ENCODE data around the gene CABCOCO1. TPM values are rescaled to one million over a fixed set of nuclear protein-coding genes. Genes with fewer than 3 reads are reported as not detected.

The CABCOCO1 gene
- total and polyA plus RNA-seq, 9 of the 15 experiments (the other 6 are each of a cell fraction or from before 2014, with no cell fraction given): 0.04 TPM; not detected in 8

DNA sequence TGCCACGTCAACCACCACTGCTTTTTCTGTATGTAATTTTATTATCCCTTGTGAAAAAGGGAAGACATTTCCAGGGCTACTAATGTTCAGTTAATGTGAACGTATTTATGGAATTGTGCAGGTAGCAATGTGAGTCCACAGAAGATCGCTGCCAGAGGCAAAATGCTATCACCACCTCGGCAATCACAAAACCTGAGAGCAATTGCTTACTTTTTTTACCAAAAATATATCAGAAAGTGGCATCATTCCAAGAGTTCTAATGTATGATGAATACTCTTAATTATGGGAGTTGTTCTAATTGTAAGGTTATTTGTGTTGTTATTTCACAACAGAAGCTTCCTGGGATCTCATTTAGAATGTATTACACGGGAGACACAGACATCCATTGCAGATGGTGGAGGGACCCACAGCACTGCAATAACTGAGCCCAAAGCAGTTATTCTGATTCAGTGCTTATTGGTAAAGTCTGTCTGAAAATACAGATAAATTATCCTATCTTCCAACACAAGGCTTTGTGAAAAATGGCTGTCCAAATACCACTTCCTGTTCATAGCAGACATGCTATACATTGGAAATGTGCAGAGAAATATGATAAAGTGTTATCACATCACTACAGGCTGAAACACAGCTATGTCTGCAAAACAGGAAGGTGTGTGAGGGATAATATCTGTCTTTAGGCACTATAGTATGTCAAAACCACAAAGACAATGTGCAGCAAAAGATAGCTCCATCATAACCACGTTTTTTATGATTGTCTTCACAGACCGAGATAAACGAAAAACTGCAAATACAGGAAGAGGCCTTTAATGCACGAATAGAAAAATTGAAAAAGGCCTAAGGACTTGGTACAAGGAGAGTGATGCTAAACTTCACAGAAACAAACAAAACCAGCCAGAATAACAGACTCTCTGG, 102.7 kb downstream of the CABCOCO1 start (continued):
- TF ChIP-seq, protein P1, sequence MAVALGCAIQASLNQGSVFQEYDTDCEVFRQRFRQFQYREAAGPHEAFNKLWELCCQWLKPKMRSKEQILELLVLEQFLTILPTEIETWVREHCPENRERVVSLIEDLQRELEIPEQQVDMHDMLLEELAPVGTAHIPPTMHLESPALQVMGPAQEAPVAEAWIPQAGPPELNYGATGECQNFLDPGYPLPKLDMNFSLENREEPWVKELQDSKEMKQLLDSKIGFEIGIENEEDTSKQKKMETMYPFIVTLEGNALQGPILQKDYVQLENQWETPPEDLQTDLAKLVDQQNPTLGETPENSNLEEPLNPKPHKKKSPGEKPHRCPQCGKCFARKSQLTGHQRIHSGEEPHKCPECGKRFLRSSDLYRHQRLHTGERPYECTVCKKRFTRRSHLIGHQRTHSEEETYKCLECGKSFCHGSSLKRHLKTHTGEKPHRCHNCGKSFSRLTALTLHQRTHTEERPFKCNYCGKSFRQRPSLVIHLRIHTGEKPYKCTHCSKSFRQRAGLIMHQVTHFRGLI (CRISPR knock-in tag; IDR thresholded peaks at IDR 0.05): peak; percentile 95
- TF ChIP-seq ATF1 (CRISPR knock-in tag; IDR thresholded peaks at IDR 0.05) (no peak), ATF1 (tag; IDR thresholded peaks at IDR 0.05) (peak; percentile 94), GATAD2A (IDR thresholded peaks at IDR 0.05) (peak; percentile 97), RUNX1 (IDR thresholded peaks at IDR 0.05; ENCODE audit: low read depth) (peak; percentile 100), HDAC2 (IDR thresholded peaks at IDR 0.05) (peak; percentile 99), MYC (IDR thresholded peaks at IDR 0.05; ENCODE audit: low read depth, low read length) (peak; percentile 95), MYC (CRISPR knock-in tag; IDR thresholded peaks at IDR 0.05; ENCODE audit: borderline replicate concordance, low read depth) (no peak), PYGO2 (tag; IDR thresholded peaks at IDR 0.05) (peak; percentile 99), CBFA2T3 (IDR thresholded peaks at IDR 0.05) (peak; percentile 100), ZNF143 (CRISPR knock-in tag; IDR thresholded peaks at IDR 0.05) (no peak), HDGF (IDR thresholded peaks at IDR 0.05) (no peak), MEF2D (tag; conservative IDR thresholded peaks at IDR 0.05; ENCODE audit: low read depth) (peak; percentile 97), HMGN3 (IDR thresholded peaks at IDR 0.05; ENCODE audit: borderline replicate concordance, extremely low read depth, insufficient read length, low read depth, low read length) (peak; percentile 98), KLF16 (IDR thresholded peaks at IDR 0.05) (peak; percentile 100), HDAC1 (IDR thresholded peaks at IDR 0.05) (peak in 1 of 2 experiments; percentile 98), LCOR (CRISPR knock-in tag; IDR thresholded peaks at IDR 0.05) (peak; percentile 99)
- TF ChIP-seq, protein P2, sequence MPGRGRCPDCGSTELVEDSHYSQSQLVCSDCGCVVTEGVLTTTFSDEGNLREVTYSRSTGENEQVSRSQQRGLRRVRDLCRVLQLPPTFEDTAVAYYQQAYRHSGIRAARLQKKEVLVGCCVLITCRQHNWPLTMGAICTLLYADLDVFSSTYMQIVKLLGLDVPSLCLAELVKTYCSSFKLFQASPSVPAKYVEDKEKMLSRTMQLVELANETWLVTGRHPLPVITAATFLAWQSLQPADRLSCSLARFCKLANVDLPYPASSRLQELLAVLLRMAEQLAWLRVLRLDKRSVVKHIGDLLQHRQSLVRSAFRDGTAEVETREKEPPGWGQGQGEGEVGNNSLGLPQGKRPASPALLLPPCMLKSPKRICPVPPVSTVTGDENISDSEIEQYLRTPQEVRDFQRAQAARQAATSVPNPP (IDR thresholded peaks at IDR 0.05; ENCODE audit: borderline replicate concordance, insufficient read depth, insufficient read length): no peak
- TF ChIP-seq, protein P3, sequence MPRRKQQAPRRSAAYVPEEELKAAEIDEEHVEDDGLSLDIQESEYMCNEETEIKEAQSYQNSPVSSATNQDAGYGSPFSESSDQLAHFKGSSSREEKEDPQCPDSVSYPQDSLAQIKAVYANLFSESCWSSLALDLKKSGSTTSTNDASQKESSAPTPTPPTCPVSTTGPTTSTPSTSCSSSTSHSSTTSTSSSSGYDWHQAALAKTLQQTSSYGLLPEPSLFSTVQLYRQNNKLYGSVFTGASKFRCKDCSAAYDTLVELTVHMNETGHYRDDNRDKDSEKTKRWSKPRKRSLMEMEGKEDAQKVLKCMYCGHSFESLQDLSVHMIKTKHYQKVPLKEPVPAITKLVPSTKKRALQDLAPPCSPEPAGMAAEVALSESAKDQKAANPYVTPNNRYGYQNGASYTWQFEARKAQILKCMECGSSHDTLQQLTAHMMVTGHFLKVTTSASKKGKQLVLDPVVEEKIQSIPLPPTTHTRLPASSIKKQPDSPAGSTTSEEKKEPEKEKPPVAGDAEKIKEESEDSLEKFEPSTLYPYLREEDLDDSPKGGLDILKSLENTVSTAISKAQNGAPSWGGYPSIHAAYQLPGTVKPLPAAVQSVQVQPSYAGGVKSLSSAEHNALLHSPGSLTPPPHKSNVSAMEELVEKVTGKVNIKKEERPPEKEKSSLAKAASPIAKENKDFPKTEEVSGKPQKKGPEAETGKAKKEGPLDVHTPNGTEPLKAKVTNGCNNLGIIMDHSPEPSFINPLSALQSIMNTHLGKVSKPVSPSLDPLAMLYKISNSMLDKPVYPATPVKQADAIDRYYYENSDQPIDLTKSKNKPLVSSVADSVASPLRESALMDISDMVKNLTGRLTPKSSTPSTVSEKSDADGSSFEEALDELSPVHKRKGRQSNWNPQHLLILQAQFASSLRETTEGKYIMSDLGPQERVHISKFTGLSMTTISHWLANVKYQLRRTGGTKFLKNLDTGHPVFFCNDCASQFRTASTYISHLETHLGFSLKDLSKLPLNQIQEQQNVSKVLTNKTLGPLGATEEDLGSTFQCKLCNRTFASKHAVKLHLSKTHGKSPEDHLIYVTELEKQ (CRISPR knock-in tag; IDR thresholded peaks at IDR 0.05): peak; percentile 40; the same call in 1 of the 2 replicates
- TF ChIP-seq, protein P4, sequence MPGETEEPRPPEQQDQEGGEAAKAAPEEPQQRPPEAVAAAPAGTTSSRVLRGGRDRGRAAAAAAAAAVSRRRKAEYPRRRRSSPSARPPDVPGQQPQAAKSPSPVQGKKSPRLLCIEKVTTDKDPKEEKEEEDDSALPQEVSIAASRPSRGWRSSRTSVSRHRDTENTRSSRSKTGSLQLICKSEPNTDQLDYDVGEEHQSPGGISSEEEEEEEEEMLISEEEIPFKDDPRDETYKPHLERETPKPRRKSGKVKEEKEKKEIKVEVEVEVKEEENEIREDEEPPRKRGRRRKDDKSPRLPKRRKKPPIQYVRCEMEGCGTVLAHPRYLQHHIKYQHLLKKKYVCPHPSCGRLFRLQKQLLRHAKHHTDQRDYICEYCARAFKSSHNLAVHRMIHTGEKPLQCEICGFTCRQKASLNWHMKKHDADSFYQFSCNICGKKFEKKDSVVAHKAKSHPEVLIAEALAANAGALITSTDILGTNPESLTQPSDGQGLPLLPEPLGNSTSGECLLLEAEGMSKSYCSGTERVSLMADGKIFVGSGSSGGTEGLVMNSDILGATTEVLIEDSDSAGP (CRISPR knock-in tag; IDR thresholded peaks at IDR 0.05): peak; percentile 50; the same call in 1 of the 2 replicates

Data from K562 (cell line).